Measurements from ENCODE around the gene RSF1.

Gene RSF1

GRCh38 chr11:77800449-77800848 is 20.1 kb downstream of the RSF1 start:
- no peak for DNase-seq

DNA sequence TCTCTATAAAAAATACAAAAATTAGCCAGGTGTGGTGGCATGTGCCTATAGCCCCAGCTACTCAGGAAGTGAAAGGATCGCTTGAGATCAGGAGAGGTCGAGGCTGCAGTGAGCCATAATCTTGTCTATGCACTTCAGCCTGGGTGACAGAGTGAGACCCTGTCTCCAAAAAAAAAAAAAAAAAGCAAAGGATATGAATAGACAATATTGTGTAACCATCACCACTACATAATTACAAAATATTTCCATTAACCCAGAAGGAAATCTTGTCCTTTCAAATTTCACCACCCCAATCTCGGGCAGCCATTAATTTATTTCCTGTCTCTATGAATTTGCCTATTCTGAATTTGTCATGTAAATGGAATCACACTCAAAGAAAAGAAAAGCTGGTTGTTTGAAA is 21.2 kb downstream of the RSF1 start:
- no peak for DNase-seq

- DNase-seq = no peak
Measured at GRCh38 chr11:77793972-77794371, 26.6 kb downstream of the RSF1 start.

- no peak for DNase-seq
Measured at GRCh38 chr11:77791301-77791700, 29.2 kb downstream of the RSF1 start.

GRCh38 chr11:77789731-77790476 is 30.6 kb downstream of the RSF1 start:
- DNase-seq = no peak

DNA sequence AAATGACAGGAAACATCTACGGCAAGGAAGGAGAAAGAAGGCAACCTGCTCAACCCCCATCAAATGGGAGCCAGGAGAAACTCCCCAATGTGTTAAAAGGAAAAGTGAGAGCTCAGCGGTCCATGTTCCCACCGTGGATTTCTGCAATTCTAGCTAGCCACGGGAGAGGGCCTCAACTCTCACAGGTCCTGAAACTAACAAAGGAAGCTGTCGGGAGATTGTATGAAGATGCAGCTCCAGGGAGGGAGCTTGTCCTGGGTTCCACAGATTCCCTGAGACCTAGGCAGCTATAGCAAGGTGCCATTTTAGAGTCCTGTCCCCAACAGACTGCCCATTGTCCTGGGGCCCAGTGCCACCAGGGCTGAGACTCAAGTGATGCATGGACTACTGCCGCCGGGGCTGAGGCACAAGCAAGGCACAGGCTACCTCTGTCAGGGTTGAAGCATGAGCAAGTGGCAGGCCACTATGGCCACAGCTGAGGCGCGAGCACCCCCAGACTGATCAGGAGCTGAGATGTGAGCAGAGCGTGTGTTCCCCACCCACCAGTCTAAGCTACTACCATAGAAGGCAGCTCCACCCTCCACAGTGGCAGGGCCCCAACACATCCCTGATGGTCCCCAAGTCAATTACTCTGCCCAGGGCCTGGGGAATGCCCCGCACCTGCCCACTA is 31.3 kb downstream of the RSF1 start:
- DNase-seq = no peak

GRCh38 chr11:77784572-77784971 is 36.0 kb downstream of the RSF1 start:
- DNase-seq = no peak

- no peak for DNase-seq
Measured at GRCh38 chr11:77783025-77783424, 37.5 kb downstream of the RSF1 start.

- DNase-seq = no peak
Measured at GRCh38 chr11:77779935-77780334, 40.6 kb downstream of the RSF1 start.

GRCh38 chr11:77778549-77778948 is 42.0 kb downstream of the RSF1 start:
- no peak for DNase-seq

DNA sequence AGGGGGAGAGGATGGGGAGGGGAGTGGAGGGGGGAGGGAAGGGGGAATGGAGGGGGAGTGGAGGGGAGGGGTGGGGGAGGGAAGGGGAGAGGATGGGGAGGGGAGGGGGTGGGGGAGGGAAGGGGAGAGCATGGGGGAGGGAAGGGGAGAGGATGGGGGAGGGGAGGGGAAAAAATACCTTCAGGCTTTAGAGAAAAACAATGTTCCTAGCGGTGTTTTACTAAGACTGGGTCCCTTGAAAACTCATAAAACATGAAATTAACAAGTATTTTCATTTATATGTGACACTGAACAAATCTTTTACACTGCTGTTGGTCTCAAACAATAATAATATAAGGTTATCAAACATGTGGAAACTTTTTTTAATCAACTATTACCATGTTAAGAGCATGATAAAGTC is 42.4 kb downstream of the RSF1 start:
- DNase-seq = no peak

DNA sequence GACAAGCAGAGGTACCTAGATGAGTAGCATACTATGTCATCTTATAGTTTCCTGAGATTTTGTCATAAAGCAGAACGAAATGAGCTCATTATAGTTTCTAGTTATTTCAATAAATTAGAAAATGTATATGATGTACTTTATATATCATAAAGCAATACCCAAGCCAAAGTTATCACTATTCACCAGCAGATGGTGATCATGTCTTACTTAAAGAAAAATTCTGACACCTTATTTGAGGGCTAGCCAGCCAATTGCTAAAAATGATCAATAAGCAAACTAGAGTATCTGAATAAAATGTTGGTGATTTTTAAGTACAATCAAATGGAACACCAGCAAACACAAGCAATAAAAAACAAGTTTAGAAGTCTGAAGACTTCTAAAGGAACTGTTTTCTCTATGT is 44.1 kb downstream of the RSF1 start:
- no peak for DNase-seq

- DNase-seq = no peak
Measured at GRCh38 chr11:77775936-77776335, 44.6 kb downstream of the RSF1 start.

- DNase-seq = no peak
Measured at GRCh38 chr11:77771135-77771534, 49.4 kb downstream of the RSF1 start.

DNA sequence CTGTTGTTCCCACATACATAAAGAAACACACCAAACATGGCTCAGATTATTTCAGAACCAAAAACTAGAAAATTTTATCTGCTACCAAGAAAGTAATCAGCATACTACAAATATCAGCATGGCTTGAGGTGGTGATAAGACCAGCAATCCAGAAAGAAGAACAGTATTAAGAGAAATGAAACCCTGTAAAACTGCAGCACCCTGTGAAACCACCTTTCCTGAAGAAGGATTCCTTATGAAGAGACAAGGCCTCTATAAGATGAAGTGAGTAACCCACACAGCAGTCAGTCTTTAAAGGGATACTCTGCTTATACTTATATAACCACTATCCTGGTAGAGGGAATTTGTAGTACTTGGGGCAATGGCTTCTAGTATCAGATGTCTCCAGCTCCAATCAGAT is 49.9 kb downstream of the RSF1 start:
- DNase-seq = no peak

GRCh38 chr11:77762426-77762825 is 58.1 kb downstream of the RSF1 start:
- no peak for DNase-seq

DNA sequence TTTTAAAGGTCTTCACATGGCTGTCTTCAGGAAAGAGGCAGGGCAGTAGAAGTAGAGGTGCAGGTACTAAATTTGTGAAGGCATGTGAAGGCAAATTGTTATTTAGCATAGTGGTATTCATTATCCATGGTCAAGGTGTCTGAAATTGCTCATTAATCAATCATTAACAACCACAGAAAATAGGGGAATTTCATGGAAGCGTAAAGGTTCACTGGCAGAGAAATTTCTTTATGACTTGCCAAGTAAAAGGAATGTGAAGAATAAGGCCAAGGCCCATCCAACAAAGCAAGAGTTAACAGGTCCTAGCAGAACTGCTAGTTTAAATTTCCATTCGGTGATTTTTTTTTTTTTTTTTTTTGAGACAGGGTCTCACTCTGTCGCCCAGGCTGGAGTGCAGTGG is 59.0 kb downstream of the RSF1 start:
- no peak for DNase-seq

GRCh38 chr11:77758331-77758730 is 62.2 kb downstream of the RSF1 start:
- DNase-seq = no peak

- no peak for DNase-seq
Measured at GRCh38 chr11:77753230-77753629, 67.3 kb downstream of the RSF1 start.

DNA sequence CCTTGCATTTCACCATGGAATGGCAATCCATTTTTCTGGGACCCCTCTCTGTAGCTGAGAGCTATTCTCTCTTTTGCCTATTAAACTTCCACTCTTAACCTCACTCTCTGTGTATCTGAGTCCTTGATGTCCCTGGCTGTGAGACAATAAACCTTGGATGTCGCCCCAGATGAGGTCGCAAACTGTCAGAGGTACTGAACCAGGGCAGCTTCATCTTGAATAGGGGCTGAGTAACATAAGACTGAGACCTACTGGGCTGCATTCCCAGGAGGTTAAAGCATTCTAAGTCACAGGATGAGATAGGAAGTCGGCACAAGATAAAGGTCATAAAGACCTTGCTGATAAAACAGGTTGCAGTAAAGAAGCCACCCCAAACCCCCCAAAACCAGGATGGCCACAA is 68.0 kb downstream of the RSF1 start:
- DNase-seq = no peak

GRCh38 chr11:77750394-77751156 is 69.9 kb downstream of the RSF1 start:
- no peak for DNase-seq

- no peak for DNase-seq
Measured at GRCh38 chr11:77749232-77749631, 71.3 kb downstream of the RSF1 start.

DNA sequence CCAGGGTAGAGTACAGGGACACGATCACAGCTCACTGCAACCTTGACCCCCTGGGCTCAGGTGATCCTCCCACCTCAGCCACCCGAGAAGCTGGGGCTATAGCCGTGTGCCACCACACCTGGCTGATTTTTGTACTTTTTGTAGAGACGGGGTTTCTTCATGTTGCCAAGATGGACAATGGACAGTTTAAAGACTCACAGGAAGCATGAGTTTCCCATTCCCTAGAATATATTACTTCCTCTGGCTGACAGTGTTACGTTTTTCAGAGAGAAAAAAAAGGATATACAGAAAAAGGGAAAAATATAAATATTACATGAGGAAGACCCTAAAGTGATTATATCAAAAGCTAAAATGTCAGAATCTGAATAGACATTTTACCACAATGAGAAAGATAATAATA is 72.3 kb downstream of the RSF1 start:
- no peak for DNase-seq

DNA sequence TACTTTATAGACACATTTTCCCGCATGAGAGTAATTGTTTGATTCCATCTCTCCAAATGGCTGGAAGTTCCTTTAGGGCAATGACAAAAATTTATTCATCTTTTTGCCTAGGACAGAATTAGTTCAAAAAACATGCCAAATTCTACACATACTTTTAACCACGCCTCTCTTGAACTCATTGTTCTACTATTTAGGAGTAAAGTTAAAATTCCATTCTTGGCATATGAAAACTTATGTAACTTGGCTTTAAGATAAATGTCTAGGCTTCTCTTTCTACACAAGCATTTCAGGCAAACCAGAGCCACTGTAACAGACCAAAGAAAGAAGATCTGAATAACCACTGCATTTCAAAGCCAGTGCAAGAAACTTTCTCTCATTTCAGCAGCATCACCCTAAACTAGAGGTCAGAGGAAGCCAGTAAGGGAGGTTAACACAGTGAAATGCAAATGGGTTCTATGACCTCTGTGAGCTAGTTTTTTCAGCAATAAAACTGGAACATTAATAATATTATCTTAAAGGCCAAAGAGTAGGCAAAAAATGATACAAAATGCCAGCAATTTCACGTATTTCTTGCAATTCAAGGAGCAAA is 73.0 kb downstream of the RSF1 start:
- DNase-seq = no peak
